Brain pericyte (primary cell): ENCODE results near the gene LHFPL3.
"Not testable (repeated sequence)": the region's sequence is repeated elsewhere in the genome, so short reads cannot be mapped to it uniquely, and the experiment has no call there.

ENCODE experiments used
- DNase-seq: peaks from one replicate; pipeline ENCODE4 v3.0.0-alpha.2; 2012; ENCODE audit warnings: low read depth, low spot score

The LHFPL3 gene

DNA sequence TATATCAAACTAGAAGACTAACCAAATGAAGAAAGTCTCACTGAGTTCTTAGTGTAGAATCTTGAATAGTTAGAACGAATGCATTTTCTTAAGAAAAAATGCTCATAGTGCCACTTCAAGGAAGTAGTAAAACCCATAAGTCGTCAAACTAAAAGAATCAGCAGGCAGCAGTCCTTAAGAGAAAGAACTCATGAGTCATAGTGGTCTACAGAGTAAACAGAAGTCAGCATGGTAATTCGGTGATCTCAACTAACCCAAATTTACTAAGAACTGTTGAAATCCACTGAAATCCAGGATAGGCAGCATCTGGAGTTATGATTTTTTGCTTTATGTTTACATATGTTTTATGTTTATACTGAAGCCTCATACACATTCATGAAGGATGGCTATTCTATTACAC lies 256.2 kb downstream of the LHFPL3 start:
- no peak for DNase-seq

DNA sequence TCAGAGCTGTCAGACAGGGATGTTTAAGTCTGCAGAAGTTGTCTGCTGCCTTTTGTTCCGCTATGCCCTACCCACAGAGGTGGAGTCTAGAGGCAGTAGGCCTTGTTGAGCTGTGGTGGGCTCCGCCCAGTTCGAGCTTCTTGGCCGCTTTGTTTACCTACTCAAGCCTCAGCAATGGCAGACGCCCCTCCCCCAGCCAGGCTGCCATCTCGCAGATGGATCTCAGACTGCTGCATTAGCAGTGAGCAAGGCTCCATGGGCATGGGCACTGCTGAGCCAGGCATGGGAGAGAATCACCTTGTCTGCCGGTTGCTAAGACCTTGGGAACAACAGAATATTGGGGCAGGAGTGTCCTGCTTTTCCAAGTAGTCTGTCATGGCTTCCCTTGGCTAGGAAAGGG lies 267.2 kb downstream of the LHFPL3 start:
- not testable (repeated sequence) for DNase-seq

DNA sequence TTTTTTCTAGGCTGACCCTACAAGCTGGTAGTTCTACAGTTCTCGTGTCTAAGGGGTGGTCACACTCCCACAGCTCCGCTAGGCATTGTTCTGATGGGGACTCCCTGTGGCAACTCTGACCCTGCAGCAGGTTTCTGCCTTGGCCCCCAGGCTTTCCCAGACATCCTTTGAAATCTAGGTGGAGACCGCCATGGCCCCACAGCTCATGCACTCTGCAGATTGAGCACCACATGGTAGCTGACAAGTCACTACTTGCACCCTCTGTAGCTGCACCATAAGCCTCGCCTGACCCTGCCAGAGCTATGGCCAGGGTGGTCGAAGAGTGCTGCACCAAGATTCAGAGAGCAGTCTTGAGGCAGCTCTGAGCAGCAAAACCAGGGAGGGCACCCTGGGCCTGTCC lies 275.6 kb downstream of the LHFPL3 start:
- no peak for DNase-seq

DNA sequence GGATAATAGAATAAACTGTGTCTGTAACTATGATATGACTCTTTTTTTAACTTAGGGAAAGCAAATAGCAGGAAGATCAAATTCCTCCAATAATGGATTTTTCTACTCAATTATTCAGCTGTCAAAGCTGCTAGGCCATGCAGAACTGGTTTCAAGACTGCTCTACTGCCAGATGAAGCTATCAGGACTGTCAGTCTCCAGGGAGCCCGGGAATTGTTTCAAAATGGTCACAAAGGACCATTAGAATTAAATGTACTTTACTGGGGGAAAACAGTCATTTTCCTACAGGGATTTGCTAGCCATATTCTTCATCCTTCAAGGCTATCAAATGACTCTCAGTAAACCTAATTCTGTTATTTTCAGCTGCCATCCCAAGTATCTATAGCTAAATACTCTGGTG lies 276.3 kb downstream of the LHFPL3 start:
- no peak for DNase-seq

DNA sequence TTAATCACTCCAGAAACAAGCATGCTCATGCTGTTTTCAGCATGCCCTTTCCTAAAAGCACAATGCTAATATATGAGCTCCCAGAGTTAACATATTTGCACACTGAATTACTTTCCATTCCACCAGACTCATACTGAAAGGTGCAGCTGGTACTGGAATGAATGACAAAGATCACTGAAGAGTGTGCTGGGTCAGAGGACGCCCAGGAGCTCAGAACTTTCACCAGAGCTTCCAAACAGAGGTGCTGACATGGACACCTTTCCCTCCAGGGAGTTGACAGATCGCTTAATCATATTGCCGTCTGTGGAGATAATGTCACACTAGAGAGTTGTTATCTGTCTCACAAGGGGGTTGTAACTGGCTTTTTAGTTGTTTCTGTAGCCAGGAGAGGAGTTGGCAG lies 292.9 kb downstream of the LHFPL3 start:
- DNase-seq, result no peak

DNA sequence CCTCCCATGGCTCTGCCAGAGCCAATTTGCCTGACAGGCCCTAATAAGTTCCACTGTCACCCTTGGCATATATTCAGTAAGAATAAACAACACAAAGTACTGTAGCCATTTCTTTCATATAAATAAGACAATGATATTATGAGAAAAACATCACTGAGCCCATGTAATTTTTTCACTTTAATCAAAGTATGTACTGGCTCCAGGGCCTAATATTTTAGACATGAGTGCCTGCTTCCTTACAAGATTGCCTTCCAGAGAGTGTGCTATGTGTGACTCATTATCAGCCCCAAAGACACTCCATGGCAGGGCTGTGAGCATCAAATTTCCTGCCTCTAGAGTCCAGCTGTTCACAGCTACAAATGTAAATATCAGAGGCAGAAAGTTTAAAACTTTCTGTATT lies 297.6 kb downstream of the LHFPL3 start:
- DNase-seq, result no peak

DNA sequence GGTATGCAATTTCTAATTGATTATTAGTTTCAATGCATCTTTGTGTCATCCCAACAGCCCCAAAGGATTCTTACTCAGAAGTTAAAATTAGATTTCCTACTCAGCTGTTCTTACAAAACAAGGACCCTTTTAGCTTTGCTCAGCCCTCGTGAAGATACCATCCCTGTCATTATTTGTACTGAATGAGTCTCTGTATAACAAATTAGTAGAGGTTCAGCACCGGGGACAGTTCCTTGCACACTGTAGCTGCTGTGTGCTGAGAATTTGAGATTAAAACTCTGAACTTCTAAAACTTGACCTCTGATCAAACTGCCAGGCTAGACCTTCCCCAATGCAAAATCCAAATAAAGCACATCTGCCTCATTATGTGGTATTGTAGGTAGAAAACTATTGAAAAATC lies 299.1 kb downstream of the LHFPL3 start:
- no peak for DNase-seq

DNA sequence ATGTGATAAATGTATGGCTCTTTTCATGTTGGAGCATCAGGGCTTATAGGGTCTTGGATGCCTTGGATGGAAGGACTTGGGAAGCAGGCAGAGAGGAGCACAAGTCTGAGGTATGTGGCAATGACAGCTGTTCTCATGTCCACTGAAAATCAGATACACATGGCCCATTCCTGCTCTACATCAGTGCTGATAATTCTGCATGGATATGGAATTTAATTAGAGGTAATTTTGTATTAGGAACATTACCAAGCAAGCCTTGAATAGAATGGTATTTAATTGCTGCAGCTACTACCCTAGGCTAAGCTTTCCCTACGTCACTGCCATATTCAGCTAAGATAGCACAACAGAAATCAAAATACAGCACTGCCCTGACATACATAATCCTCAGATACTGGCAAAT lies 299.6 kb downstream of the LHFPL3 start:
- no peak for DNase-seq

DNA sequence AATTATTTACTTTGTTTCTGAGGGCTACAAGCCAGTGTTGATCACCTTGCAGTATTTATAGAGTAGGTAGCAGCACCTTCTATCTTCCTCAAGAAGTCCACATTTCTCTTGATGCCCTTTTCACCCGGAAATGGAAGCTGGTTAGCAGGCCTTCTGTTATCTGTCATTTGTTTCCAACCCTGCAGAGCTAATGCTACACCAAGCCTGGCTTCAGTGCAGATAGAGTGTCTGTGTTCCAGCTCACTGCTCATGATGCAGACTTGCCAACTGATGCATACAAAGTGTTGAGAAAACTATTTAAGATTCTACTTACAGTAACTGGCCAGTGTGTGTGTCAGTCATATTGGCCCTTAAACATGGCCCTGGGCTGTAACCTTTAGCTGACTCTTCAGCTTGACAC lies 301.0 kb downstream of the LHFPL3 start:
- no peak for DNase-seq

DNA sequence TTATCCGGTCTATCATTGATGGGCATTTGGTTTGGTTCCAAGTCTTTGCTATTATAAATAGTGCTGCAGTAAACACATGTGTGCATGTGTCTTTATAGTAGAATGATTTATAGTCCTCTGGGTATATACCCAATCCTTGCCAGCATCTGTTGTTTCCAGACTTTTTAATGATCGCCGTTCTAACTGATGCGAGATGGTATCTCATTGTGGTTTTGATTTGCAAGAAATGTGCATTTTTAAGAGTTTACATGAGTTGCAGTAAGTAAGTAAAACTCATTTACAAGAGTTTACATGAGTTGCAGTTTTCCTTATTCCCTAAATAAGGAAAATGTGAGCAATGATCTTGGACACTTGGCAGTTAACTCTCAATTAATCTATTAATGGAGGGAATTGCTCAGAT lies 312.1 kb downstream of the LHFPL3 start:
- DNase-seq, result no peak

DNA sequence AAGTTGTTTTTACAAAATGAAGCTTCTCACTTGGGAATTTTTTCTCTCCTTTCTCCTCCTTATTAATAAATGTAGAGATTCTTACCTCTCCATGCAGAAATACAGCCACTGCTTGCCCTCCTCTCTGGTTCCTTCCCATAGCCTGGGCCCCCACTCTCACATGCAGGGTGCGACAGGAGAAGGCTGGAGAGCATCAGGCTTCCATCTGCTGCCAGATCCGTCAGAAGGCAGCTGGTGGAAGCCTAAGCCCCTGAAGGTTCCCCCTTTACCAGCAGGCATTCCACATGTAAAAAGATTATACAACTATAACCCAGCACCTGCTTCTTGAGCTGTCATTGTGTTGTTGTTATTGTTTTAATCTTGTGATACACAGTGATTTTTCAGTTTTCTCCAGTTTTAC lies 314.2 kb downstream of the LHFPL3 start:
- no peak for DNase-seq

DNA sequence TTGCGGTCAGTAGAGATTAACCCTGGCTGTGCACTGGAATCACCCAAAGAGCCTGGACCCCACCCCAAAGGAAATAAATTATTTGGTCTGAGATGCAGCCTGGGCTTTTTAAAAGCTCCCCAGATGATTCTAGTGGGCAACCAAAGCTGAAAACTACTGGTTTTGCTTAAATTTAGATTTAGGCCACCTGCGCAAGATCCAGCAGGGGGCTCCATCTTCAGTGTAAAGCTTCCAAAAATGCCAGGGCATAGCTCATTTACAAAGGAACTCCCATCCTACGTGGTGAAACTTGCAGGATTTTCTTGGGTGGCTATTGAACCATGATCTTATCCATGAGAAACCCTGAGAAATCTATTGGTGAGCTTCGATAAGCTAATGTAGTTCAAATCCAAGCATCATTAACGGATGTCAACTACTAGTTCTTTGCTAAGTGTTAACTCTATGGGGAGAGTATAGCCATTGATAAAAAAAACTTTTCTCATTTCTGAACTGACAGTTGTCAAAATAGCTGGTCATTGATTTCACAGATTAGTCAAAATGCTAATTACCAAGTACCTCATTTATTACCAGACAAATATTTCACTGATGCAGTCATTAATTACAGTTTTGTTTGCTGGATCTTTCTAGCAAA lies 315.3 kb downstream of the LHFPL3 start:
- DNase-seq, result no peak

DNA sequence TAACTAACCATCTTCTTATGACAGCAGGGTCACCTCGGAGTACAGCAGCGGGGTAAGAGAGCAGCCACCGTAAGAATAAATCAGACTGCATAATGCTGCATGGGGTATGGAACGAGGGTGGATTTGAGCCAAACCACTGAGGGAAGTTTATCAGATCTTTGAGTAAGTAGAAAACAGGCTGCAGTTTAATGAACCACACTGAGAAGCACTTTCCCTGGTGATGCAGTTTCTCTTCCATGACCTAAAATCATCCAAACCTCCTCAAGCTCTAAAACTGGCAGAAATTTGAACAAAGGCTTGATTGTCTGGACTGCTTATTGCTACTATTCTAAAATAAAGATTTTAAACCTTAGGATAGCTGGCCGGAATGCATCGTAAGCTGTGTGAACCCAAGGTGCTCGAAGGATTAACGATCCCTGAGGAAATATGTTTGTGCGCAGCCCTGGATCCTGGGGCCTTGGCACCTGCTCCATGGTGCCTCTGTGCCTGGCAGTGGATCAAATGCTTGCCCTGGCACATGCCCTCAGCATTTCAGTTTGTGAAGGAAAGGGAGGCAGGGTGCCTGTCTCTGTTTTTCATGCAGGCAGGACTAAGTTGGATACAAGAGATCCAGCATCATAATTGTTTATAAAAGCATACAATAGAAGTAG lies 322.7 kb downstream of the LHFPL3 start:
- no peak for DNase-seq

DNA sequence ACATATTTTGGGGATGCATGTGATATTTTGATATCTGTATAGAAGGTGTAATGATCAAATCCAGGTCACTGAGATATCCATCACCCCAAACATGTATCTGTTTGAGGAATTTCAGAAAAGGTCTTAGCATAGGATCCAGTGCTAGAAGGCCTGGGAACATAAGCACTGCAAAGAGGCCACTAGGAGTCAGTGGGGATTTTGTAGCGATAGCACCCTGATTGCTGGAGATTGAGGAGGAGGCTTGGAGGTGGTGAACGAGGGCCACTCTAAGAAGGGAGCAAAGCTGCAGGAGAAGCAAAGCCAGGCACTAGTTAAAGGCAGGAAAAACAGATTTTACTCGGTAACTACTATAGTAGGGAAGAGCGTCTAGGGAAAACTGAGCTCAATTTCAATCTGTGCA lies 324.0 kb downstream of the LHFPL3 start:
- DNase-seq, result no peak

DNA sequence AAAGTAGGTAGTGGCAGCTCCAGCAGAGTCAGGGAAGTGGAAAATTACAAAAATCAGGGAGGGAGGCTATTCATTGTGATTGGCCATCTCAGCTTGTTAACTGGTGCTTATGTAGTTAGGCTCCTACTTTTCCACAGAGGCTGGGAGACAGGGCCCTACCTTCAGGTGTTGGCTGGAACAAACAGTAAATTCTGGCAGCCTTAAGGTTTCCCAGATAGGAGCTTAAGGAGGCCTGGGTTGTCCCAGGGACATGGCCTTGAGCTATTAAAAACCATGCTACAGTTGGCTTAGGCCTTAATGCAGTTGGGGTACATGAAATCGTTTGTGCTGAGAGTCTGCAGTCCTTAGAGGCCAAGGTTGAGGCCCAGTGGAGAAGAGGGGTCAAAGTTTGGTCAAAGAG lies 324.5 kb downstream of the LHFPL3 start:
- no peak for DNase-seq

DNA sequence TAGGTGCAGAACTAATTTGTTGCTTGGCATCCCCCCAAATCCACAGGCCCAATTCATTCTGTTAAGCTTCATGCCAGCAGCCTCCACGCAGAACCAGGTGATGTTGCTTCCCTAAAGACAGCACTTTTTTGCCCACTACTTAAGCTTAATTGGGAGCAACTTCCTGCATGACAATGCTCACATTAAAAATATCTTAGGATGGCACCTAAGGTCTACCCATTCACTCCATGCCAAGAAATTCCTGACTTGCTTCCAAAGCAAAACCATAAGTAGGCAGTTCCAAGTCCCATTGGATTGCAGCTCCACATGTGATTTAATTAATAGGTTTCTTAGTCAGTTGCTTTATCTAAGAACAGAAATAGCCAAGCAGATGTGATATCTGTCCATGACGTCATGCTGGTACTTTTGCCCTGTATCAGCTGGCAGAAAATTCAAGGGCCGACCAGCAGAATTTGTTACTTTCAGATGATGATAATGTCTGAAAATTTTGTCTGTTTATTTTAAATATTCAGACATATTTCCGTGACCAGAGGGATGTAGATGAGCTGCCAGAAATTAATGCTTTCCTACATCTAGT lies 325.5 kb downstream of the LHFPL3 start:
- DNase-seq, result no peak

DNA sequence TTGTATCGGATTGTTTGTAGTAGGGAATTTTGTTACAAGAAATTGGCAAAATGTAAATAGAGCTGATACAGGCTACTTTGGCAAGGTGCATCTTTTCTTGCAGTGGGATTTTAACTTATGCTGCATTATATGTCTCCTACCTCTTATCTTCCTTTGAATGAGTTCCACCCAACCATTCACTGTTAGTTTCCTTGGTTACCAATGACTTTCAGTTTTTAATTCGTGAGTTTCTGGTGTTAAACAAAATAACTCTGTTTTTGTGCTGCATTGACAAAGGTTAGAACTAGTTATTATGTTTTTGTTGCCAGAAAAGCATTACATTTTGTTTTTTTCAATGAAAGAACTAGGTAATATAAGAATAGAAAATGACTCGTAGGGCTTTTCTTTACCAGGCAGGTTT lies 327.2 kb downstream of the LHFPL3 start:
- DNase-seq, result no peak

DNA sequence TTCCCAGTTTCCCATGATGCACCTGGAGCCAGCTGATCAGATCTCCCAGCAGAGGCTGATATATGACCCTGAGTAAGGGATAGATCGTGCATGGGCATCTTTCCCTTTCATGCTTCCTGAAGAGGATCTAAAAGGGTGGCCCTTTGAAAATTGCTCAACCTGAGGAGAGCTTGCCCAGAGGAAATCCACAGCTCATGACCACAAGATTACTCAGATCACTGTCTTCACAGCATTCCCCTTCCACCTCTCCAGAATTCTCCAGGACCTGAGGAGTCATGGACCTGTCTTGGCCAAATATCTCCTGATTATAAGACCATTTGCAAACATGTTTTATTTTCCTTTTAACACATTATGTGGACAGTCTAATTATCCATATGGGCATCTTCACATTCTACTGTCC lies 328.1 kb downstream of the LHFPL3 start:
- DNase-seq, result no peak

DNA sequence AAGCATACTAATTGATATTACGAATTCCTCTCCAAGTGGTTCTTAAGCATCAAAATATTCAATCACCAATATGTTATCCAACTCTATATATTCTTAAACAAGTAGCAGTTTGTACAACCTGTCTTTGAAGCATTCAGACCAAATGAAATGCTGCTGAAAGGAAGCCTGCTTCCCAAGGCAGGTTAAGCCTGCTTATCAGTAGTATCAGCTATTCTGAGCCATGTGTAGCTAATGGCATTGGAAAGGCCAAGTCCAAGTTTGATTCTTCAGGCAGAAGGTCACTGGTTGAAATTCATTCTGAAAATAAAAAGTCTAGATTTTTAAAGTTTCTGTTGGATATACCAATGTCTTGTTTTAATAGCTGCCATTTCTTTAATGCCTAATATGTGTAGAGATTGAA lies 328.7 kb downstream of the LHFPL3 start:
- no peak for DNase-seq

DNA sequence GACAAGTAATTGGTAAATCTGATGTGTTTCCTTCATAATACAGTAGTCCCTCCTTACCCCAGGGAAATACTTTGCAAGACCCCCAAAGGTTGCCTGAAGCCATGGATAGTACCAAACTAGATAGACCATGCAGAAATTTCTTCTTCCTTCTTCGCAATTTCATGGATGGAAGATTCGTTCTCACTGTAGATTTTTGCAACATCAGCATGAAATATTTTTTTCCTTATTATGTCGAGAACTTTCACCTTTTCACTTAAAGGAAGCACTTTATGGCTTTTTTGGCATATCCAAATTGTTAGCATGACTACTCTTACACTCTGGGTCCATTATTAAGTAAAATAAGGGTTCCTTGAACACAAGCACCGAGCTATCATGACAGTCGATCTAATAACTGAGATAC lies 333.2 kb downstream of the LHFPL3 start:
- no peak for DNase-seq

DNA sequence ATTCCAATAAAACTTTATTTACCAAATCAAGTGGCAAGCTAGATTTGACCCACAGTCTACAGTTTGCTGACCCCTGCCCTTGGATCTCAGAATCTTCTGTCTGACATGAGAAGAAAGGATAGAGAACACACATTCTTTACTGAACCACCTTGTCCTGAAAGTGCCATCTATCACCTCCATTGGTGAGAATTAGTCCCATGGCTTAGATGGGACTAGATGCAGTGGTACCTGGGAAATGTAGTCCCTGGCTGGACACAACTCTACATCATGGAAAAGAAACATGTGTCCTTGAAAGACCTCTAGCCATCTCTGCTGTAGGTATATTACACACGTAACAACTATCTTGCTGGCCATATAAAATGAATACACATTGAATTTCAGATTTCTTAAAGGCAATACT lies 336.2 kb downstream of the LHFPL3 start:
- DNase-seq, result no peak

DNA sequence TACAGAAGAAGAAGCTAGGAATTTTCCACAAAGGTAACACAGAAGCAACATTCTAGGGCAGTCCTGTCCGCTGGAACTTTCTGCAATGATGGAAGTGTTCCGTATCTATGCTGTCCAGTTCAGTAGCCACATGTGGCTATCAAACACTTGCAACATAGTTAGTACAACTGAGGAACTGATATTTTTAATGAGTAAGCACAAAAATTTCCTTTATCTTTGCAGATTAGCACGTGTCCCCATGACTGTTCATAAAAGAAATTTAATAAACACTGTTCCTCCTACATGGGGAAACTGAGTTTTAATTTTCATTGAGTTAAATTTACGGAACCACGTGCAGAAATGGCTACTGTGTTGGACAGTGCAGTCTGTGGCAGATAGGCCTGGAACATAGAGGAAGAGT lies 349.2 kb downstream of the LHFPL3 start:
- no peak for DNase-seq

DNA sequence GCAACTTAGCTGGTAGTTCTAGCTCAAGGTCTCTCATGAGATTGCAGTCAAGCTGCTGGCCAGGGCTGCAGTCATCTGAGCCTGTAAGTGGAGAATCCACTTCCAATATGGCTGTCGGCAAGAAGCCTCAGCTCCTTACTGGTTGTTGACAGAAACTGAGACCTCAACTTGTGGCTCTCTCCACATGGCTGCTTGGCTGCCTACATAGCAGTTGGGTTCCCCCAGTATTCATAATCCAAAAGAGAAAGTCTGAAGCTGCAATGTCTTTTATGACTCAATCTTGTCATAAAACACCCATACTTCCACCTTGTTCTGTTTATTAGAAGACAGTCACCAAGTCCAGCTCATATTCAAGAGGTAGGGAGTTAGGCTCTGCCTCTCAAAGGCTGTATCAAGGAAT lies 350.7 kb downstream of the LHFPL3 start:
- no peak for DNase-seq

DNA sequence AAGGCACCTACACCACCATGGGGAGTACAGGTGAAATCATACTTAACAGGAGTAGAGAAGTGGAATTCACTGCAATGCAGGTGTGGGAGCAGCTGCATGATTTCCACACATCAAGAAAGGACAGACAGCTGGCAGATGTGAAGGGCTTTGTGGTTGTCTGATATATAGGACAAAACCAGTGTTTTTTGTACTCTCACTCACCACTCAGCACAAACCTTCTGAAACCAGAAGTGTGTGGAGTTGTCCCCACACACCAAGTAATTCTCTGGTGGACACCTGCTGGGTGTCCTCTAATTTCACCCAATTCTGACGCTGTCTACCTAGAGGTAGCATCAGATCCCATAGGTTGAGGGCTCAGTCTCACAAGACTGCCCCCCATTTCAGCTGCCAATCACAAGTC lies 357.9 kb downstream of the LHFPL3 start:
- no peak for DNase-seq
